ENCODE data around the gene TEX11.

DNA sequence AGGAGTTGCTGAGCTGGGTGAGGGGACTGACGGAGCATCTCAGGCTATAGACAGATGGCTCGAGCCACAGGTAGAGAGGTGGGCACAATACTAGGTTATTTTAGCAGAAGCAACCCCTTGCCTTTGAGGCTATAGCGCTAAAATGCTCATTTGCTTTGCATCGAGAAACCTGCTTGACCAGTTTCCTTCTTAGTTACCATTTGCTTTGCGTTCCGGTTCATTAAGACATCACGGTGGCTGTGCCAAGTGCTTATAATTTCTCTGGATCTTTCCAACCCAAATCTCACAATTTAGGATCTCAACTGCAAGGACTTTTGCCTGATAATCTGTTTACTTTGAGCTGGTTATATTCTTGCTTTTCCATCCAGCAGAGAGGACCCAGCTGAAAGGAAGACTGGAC lies 423.0 kb downstream of the TEX11 start:
- TF ChIP-seq, protein P1, sequence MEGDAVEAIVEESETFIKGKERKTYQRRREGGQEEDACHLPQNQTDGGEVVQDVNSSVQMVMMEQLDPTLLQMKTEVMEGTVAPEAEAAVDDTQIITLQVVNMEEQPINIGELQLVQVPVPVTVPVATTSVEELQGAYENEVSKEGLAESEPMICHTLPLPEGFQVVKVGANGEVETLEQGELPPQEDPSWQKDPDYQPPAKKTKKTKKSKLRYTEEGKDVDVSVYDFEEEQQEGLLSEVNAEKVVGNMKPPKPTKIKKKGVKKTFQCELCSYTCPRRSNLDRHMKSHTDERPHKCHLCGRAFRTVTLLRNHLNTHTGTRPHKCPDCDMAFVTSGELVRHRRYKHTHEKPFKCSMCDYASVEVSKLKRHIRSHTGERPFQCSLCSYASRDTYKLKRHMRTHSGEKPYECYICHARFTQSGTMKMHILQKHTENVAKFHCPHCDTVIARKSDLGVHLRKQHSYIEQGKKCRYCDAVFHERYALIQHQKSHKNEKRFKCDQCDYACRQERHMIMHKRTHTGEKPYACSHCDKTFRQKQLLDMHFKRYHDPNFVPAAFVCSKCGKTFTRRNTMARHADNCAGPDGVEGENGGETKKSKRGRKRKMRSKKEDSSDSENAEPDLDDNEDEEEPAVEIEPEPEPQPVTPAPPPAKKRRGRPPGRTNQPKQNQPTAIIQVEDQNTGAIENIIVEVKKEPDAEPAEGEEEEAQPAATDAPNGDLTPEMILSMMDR (IDR thresholded peaks at IDR 0.05), result no peak
- TF ChIP-seq POLR2A (IDR thresholded peaks at IDR 0.05), result no peak

Measured in body of pancreas (tissue), 4 donors.